Body of pancreas (tissue), 4 donors: ENCODE results near the gene OR10P1. TPM values are rescaled to one million over a fixed set of nuclear protein-coding genes. Genes with fewer than 3 reads are reported as not detected.

Experiments used
- ATAC-seq: fragments of 150-250 bp; one replicate; pipeline ENCODE4 v1.9.1; 2016
- DNase-seq, 4 donors: peaks; one replicate each; pipeline ENCODE4 v3.0.0-alpha.2; 2019
- H3K27ac ChIP-seq, 4 donors: fragments of 200-600 bp; sonication (generic); 1 replicate in 3 of 4; 2 replicates in 1 of 4; pipeline versions ENCODE4 v1.5.1 to v1.6.1; 2016 to 2019; ENCODE audit warnings: mild to moderate bottlenecking in 1 of 4, mixed read lengths in 1 of 4, moderate library complexity in 1 of 4
- H3K27me3 ChIP-seq, 2 donors: fragments of 200-600 bp; sonication (generic); one replicate each; pipeline ENCODE4 v1.6.0; 2016; ENCODE audit warnings: mild to moderate bottlenecking in 1 of 2
- H3K36me3 ChIP-seq, 2 donors: fragments of 200-600 bp; sonication (generic); replicated peaks in 1 of 2; 2 replicates each; pipeline ENCODE4 v1.5.1; 2016; ENCODE audit warnings: low read depth in 2 of 2; ENCODE audit not compliant: insufficient read depth in 1 of 2
- H3K4me1 ChIP-seq: fragments of 200-600 bp; sonication (generic); one replicate; pipeline ENCODE4 v1.6.0; 2016
- H3K4me3 ChIP-seq, 2 donors: fragments of 200-600 bp; sonication (generic); 1 replicate in 1 of 2; 2 replicates in 1 of 2; pipeline ENCODE4 v1.5.1; 2016 to 2019
- H3K9me3 ChIP-seq, 3 donors: fragments of 200-600 bp; sonication (generic); 1 replicate in 2 of 3; 2 replicates in 1 of 3; pipeline ENCODE4 v1.5.1; 2016
- CTCF ChIP-seq, 7 experiments: fragments of 450-650 bp in 4 of 7; fragments of 200-600 bp in 3 of 7; sonication (generic) in 3 of 7; IDR thresholded peaks; one replicate each; pipeline ENCODE4 v1.5.1; 2016 to 2019; ENCODE audit warnings: antibody characterized with exemption in 7 of 7
- POLR2A ChIP-seq, 3 donors: fragments of 450-650 bp; IDR thresholded peaks; one replicate each; pipeline ENCODE4 v1.6.1; 2016; ENCODE audit warnings: antibody characterized with exemption in 3 of 3, mild to moderate bottlenecking in 2 of 3
- WGBS, 2 donors: methylation state at CpG; one replicate each; pipeline ENCODE4 v1.1.5; 2017; 5-methylcytosine and 5-hydroxymethylcytosine counted together
- intact Hi-C: fragments of 100-400 bp; cut with DNase I; formaldehyde crosslinking; loops from one replicate; pipeline ENCODE4 v1.15.1; 2023
- total RNA-seq, 2 donors: library from RNA; depleted of rRNA; stranded (reverse); fragments of >200 nt; gene quantifications; one replicate each; pipeline ENCODE4 v1.1.0, GENCODE V29; 2016

OR10P1 gene
- total RNA-seq, 2 donors from 2014 or later, result not detected

GRCh38 chr12:55666508-55666907, 29.8 kb downstream of the OR10P1 start:
- Histone ChIP-seq H3K27me3 (no peaks in the 10 kb centered on the region), H3K4me3 (no peak overlapping the region), H3K36me3 (no peaks in the 10 kb centered on the region), H3K4me1 (no peaks in the 10 kb centered on the region), H3K9me3 (no peaks in the 10 kb centered on the region), H3K27ac (no peak overlapping the region)
- TF ChIP-seq CTCF (IDR thresholded peaks at IDR 0.05) (no peak), POLR2A (IDR thresholded peaks at IDR 0.05) (no peak)
- intact Hi-C loops, result no loop called here
- ATAC-seq (no peak), DNase-seq (no peak)
- WGBS, 2 donors, result 52 to 69% methylated on average over 7 of the region's 7 CpGs

GRCh38 chr12:55670276-55670675, 33.6 kb downstream of the OR10P1 start:
- no peak for ATAC-seq
- DNase-seq, result no peak
- Histone ChIP-seq H3K27ac (no peak overlapping the region), H3K4me1 (no peaks in the 10 kb centered on the region), H3K27me3 (no peaks in the 10 kb centered on the region), H3K4me3 (no peak overlapping the region), H3K9me3 (no peaks in the 10 kb centered on the region), H3K36me3 (no peaks in the 10 kb centered on the region)
- intact Hi-C loops, result no loop called here
- no peak for TF ChIP-seq CTCF (IDR thresholded peaks at IDR 0.05)
- no peak for TF ChIP-seq POLR2A (IDR thresholded peaks at IDR 0.05)

DNA sequence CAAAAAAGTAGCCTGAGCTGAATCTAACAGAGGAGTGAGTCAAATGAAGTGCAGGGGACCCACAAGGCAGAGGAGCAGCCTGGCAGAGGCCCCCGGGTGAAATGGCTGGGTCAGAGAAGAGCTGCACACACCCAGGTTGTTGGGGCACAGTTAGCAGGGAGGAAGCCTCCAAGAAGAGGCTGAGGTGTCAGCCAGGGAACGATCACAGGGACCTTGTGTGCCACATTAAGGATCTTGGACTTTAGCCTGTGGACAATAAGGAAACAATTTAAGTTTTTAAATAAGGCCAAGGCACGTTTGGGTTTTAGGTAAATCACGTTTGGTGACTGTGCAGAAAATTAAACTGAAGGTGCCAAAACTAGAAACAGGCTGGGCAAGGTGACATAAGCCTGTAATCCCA, 35.1 kb downstream of the OR10P1 start:
- WGBS, 2 donors, result 29 to 33% methylated on average over 4 of the region's 4 CpGs
- Histone ChIP-seq H3K9me3 (no peaks in the 10 kb centered on the region), H3K27ac (no peak overlapping the region), H3K4me1 (no peaks in the 10 kb centered on the region), H3K27me3 (no peaks in the 10 kb centered on the region), H3K36me3 (no peaks in the 10 kb centered on the region), H3K4me3 (no peak overlapping the region)
- DNase-seq (no peak), ATAC-seq (no peak)
- TF ChIP-seq CTCF (IDR thresholded peaks at IDR 0.05) (no peak), POLR2A (IDR thresholded peaks at IDR 0.05) (no peak)
- intact Hi-C loops, result no loop called here

GRCh38 chr12:55673638-55674037, 36.9 kb downstream of the OR10P1 start:
- DNase-seq (no peak), ATAC-seq (no peak)
- no peak overlapping the region for H3K27ac ChIP-seq
- intact Hi-C loops, result no loop called here
- H3K4me1 ChIP-seq, result no peaks in the 10 kb centered on the region
- TF ChIP-seq CTCF (IDR thresholded peaks at IDR 0.05) (no peak), POLR2A (IDR thresholded peaks at IDR 0.05) (no peak)
- H3K9me3 ChIP-seq, result no peaks in the 10 kb centered on the region
- H3K36me3 ChIP-seq, result no peaks in the 10 kb centered on the region
- no peaks in the 10 kb centered on the region for H3K27me3 ChIP-seq
- H3K4me3 ChIP-seq, result no peak overlapping the region

DNA sequence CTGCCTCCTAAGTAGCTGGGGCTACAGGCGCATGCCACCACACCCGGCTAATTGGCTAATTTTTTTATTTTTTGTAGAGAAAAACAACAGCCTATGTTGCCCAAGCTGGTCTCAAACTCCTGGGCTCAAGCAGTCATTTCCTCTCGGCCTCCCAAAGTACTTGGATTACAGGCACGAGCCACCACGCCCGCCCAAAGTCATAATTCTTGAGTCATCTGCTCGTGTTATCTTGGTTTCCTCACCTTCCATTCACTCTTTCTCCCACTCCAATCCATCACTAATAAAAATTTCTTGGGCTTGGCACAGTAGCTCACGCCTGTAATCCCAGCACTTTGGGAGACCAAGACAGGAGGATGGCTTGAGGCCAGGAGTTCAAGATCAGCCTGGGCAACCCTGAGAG, 39.0 kb downstream of the OR10P1 start:
- ATAC-seq, result no peak
- 78 to 79% methylated on average over 8 of the region's 8 CpGs for WGBS, 2 donors
- intact Hi-C loops, result no loop called here
- Histone ChIP-seq H3K36me3 (no peaks in the 10 kb centered on the region), H3K27me3 (no peaks in the 10 kb centered on the region), H3K27ac (no peak overlapping the region), H3K9me3 (no peaks in the 10 kb centered on the region), H3K4me3 (no peak overlapping the region), H3K4me1 (no peaks in the 10 kb centered on the region)
- DNase-seq, result no peak
- TF ChIP-seq CTCF (IDR thresholded peaks at IDR 0.05) (no peak), POLR2A (IDR thresholded peaks at IDR 0.05) (no peak)
